Nasal cavity respiratory epithelium epithelial cell of viscerocranial mucosa (primary cell): ENCODE data around the gene WDCP. TPM values are rescaled to one million over a fixed set of nuclear protein-coding genes. Genes with fewer than 3 reads are reported as not detected.

ENCODE experiments used
- total RNA-seq: library from RNA; depleted of rRNA; stranded (reverse); fragments of >200 nt; gene quantifications from 2 replicates; pipeline ENCODE4 v1.2.3, GENCODE V29; 2014

The WDCP gene, protein sequence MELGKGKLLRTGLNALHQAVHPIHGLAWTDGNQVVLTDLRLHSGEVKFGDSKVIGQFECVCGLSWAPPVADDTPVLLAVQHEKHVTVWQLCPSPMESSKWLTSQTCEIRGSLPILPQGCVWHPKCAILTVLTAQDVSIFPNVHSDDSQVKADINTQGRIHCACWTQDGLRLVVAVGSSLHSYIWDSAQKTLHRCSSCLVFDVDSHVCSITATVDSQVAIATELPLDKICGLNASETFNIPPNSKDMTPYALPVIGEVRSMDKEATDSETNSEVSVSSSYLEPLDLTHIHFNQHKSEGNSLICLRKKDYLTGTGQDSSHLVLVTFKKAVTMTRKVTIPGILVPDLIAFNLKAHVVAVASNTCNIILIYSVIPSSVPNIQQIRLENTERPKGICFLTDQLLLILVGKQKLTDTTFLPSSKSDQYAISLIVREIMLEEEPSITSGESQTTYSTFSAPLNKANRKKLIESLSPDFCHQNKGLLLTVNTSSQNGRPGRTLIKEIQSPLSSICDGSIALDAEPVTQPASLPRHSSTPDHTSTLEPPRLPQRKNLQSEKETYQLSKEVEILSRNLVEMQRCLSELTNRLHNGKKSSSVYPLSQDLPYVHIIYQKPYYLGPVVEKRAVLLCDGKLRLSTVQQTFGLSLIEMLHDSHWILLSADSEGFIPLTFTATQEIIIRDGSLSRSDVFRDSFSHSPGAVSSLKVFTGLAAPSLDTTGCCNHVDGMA
- 6.2 and 6.8 TPM in 2 replicates for total RNA-seq

DNA sequence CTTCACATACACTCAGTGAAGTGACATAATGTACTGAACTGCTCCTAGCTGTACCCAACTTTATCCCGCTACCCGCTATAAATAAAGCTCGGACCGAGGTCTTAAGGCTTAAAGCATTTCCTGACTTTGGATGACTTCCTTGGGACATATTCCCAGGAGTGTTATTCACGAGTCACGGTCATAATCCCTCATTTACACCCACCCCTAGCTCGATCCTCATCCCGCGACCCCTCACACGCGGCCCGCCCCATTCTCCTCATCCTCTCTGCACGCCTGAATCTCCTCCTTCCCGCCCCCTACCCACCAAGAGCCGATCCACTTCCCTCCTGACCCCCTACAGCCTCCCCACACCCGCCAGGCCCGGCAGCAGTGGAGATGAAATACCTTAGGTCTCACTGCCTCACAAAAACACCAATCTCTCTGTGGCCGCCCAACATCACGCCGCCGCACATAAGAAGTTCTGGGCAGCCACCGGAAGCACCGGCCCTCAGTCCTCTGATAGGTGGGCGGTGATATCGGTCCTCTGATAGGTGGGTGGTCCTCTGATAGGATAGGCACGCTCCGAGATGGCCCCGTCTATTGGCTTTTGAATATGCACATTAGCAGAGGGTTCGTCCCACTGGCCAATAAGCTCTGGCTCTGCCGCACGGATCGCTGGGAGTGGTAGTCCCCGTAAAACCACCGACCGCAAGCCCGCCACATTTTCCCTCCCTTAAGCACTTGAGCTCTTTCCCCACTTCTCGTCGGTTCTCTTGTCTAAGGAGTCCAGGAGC is at the start of gene WDCP:
TSS of gene WDCP (minus strand) at position 462 of the 773 bp plus-strand sequence. CDS start 7,897 bp downstream, outside the sequence.

DNA sequence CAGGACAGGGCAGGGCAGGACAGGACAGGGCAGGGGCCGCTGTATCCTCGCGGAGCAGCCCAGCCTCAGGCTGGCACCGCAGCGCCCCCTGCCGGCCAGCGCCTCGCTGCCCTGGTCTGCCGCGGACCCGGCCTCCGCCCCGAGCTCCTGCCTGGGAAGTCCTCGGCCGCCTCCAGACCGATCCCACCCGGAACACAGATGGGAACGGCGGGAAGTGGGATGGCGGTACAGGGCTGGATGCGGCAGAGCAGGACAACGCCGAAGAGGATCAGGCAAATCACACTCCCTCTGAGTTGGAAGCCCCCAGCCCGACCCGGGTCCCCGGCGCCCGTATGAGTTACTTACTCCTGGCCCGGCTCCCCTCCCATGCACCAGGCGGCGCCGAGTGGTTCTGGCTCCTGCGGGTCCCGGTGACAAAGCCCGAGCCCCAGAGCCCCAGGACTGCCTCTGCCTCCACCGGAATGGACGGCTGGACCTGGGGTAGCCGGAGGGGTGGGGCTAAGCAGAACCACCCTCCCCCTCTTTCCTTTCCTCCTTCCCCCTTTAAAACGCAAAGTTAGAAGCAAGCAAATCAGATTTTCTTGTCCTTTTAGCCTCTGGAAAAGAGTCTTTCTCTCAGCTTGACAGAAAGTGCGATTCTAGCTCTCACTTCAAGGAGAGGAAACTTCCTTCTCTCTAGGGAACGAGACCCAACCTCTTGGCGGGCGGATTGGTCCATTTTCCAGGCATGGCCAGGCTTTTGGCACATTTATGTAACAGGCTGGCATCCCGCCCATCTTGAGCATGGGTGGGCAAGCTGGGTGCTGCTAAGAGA is 37.4 kb upstream of the WDCP start, which contains the start of gene TP53I3:
TSS of gene TP53I3 (minus strand) at position 449 of the 814 bp plus-strand sequence. CDS start 508 bp downstream, outside the sequence.

DNA sequence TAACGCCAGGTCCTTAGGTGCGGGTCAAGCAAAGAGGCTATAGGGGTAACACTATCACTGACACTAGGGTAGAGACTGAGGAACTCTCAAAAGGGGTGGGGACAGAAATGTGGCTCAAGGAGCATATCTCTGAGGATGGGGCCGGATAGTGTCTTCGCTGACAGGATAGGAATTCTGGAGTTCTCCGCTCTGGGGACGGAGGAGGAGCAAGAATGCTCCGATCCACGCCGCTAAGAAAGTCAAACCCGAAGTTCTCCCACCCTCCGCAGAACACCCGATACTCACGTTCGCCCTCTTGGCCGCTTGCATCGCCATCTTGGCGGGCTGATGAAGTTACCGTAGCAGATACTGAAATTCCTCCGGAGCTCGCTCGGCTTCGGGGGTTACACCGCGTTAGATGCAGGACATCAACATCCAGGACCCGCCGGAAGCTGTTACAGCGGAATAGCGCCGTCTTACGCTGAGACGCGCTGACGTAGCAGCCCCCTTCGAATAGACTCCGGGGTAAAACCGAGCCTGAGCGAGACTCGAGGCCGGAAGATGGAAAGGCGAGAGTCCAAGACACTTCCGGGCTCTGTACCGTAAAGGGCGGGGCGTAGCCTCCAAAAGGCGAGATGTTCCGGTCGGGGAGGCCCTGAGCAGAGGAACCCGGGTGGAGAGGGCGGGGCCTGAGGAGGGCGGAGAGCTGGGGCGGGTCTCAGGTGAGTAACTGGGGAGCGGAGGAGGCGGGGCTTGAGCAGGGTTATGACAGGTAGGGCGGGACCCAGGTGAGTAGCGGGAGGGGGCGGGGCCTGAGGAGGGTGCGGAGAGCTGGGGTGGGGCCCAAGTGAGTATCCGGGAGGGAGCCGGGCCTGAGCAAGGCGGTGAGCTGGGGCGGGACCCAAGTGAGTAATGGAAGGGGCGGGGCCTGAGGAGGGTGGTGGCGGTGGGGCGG is 29.0 kb upstream of the WDCP start, which contains the start of gene SF3B6:
TSS of gene SF3B6 (minus strand) at position 412 of the 934 bp plus-strand sequence. CDS start at position 315, 97 bp downstream.

DNA sequence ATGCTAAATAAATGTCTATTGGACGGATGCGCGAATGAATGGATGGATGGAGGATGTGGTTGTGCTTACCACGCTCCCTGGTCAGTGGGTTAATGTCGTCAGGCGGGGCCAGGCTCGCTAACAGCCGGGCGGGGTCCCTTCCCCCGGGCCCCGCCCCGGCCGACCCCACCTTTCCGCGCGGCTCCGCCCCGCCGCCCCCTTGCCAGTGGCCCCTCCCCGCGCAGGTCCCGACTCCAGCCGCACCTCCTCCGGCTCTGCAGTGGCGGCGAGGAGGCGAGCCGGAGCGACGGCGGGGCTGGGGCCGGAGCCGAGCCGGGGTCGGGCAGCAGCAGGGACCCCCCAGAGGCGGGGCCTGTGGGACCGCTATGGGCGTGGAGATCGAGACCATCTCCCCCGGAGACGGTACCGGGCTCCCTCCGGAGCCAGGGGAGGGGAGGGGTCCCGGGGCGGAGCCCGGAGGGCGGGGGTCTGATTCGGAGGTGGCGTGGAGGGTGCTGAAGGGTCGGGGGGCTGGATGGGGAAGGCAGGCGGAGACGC is 2.4 kb upstream of the WDCP start, which contains the start of gene FKBP1B:
TSS of gene FKBP1B (plus strand) at position 257 of the 537 bp plus-strand sequence. CDS start at position 366, 109 bp downstream.

DNA sequence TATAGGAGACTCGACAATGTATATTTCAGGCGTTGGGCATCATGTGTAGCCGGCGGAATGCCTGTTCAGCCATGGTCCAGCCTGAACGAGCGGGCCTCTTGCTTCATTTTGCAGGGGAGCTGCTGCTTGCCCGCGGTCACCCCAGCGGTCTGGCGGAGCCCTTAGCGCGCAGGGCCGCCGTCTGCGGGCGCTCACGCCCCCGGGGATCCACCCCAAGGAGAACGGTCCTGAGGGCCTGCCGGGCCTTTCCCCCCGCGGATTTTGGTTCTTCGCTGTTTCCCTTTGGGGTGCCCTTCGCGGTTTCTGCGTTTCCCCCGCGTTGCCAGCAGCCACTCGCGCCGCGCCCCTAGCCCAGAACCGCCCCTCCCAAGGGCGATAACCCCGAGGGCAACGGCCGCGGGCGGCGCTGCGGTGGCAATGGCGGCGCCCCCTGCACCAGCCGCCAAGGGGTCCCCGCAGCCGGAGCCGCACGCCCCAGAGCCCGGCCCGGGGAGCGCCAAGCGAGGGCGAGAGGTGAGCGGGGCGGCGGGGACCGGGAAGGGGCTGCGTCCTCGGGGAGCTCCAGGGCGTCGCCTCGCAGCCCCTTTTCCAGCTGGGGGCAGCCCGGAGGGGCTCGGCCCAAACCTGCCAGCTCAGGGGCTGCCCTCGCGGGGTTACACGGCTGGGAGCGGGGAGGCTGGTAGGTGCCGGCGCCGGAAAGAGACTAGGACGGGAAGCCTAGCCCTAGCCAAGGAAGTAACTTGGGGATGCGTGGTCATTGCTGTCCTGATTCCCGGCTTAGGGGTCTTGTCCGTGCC is 37.3 kb downstream of the WDCP start, which contains the start of gene MFSD2B:
TSS of gene MFSD2B (plus strand) at position 406 of the 797 bp plus-strand sequence. CDS start at position 418, 12 bp downstream.

Other genes with a start within 250 kb of the WDCP start
- 11.6 and 17.2 TPM in 2 replicates for gene ATAD2B, start 120.3 kb downstream of the WDCP start, total RNA-seq
- 13.3 and 15.5 TPM in 2 replicates for gene UBXN2A, start 106.9 kb downstream of the WDCP start, total RNA-seq
- gene MFSD2B, start 37.3 kb downstream of the WDCP start, total RNA-seq, result 0.07 TPM in 1 of 2 replicates, not detected in the other
- gene FKBP1B, start 2.4 kb upstream of the WDCP start, total RNA-seq, result 6.4 and 7.9 TPM in 2 replicates
- gene SF3B6, start 28.9 kb upstream of the WDCP start, total RNA-seq, result 151 and 238 TPM in 2 replicates
- 14.0 and 26.4 TPM in 2 replicates for gene TP53I3, start 37.4 kb upstream of the WDCP start, total RNA-seq
- gene PFN4, start 75.9 kb upstream of the WDCP start, total RNA-seq, result 0.34 and 0.43 TPM in 2 replicates
- 6.2 and 7.8 TPM in 2 replicates for gene FAM228B, start 76.1 kb upstream of the WDCP start, total RNA-seq
- under 0.01 TPM in 1 of 2 replicates, not detected in the other for gene FAM228A, start 127.7 kb upstream of the WDCP start, total RNA-seq